ENCODE measurements around the gene EPB41. TPM values are rescaled to one million over a fixed set of nuclear protein-coding genes. Genes with fewer than 3 reads are reported as not detected.

EPB41 gene
- total and polyA plus RNA-seq, 9 of the 15 experiments (the other 6 are each of a cell fraction or from before 2014, with no cell fraction given), result 3.7 to 213 (median 141) TPM

- peak; percentile 35 to 92; a peak in 3 of 4 replicates for TF ChIP-seq RCOR1 (IDR thresholded peaks at IDR 0.05; ENCODE audit: borderline replicate concordance in 1 of 2, low read depth in 2 of 2, low read length in 2 of 2)
- TF ChIP-seq PHTF2 (CRISPR knock-in tag; IDR thresholded peaks at IDR 0.05), result no peak
- TF ChIP-seq SLC30A9 (CRISPR knock-in tag; IDR thresholded peaks at IDR 0.05), result no peak
- TF ChIP-seq KAT7 (CRISPR knock-in tag; IDR thresholded peaks at IDR 0.05; ENCODE audit: borderline replicate concordance), result no peak
- no peak for TF ChIP-seq NFE2 (IDR thresholded peaks at IDR 0.05; ENCODE audit: low read depth)
- no peak for TF ChIP-seq MTA1 (IDR thresholded peaks at IDR 0.05; ENCODE audit: borderline replicate concordance)
- TF ChIP-seq KHSRP (IDR thresholded peaks at IDR 0.05), result no peak
- no peak for TF ChIP-seq RBM34 (IDR thresholded peaks at IDR 0.05; ENCODE audit: borderline replicate concordance, insufficient read depth, low read length)
- TF ChIP-seq ZFX (CRISPR knock-in tag; IDR thresholded peaks at IDR 0.05), result no peak
- no peak for TF ChIP-seq BRCA1 (IDR thresholded peaks at IDR 0.05)
- no peak for TF ChIP-seq BRCA1 (CRISPR knock-in tag; IDR thresholded peaks at IDR 0.05)
- TF ChIP-seq ZMIZ1 (IDR thresholded peaks at IDR 0.05; ENCODE audit: low read depth in 2 of 2, low read length in 2 of 2), result no peak
- TF ChIP-seq RAD21 (CRISPR knock-in tag; conservative IDR thresholded peaks at IDR 0.05 in 1 of 2, IDR thresholded peaks at IDR 0.05 in 1 of 2), result no peak
- no peak for TF ChIP-seq MAZ (CRISPR knock-in tag; conservative IDR thresholded peaks at IDR 0.05 in 1 of 2, IDR thresholded peaks at IDR 0.05 in 1 of 2)
- no peak for TF ChIP-seq ZHX1 (conservative IDR thresholded peaks at IDR 0.05; ENCODE audit: low read length)
- TF ChIP-seq RREB1 (CRISPR knock-in tag; IDR thresholded peaks at IDR 0.05), result 0 out of 2 replicates have a peak, but pooled peaks have one; percentile 47
- TF ChIP-seq MEF2D (tag; conservative IDR thresholded peaks at IDR 0.05; ENCODE audit: low read depth), result no peak
- TF ChIP-seq ARNT (IDR thresholded peaks at IDR 0.05), result 0 out of 4 replicates have a peak, but pooled peaks of 1 of the 2 experiments have one; percentile 15
These were observed 31.1 kb upstream of the EPB41 start (continued) for GRCh38 chr1:28883242-28883616.
